Cardiac fibroblast (primary cell): Measurements from ENCODE around the gene ATP2B2.

Source experiments
- DNase-seq, 2 donors: peaks; one replicate each; pipeline versions ENCODE4 v3.0.0 to v3.0.0-alpha.2; 2010; ENCODE audit warnings: low read depth in 2 of 2
- H3K4me3 ChIP-seq, 2 donors: replicated peaks in 1 of 2; 1 replicate in 1 of 2; 2 replicates in 1 of 2; pipeline ENCODE4 v1.5.1; 2011; ENCODE audit warnings: low read depth in 2 of 2, low read length in 2 of 2, mild to moderate bottlenecking in 2 of 2, moderate library complexity in 1 of 2
- CTCF ChIP-seq: IDR thresholded peaks from one replicate; pipeline ENCODE4 v1.5.1; 2011; ENCODE audit warnings: low read depth, mild to moderate bottlenecking, low read length, inconsistent platforms

Gene ATP2B2

GRCh38 chr3:10286596-10287295 is 218.6 kb downstream of the ATP2B2 start:
- no peak overlapping the region for H3K4me3 ChIP-seq
- TF ChIP-seq CTCF: peak; percentile 47
- peak; percentile 54 to 81 for DNase-seq

GRCh38 chr3:10286133-10286524 is 219.3 kb downstream of the ATP2B2 start:
- no peak overlapping the region for H3K4me3 ChIP-seq
- TF ChIP-seq CTCF: no peak
- DNase-seq: no peak

DNA sequence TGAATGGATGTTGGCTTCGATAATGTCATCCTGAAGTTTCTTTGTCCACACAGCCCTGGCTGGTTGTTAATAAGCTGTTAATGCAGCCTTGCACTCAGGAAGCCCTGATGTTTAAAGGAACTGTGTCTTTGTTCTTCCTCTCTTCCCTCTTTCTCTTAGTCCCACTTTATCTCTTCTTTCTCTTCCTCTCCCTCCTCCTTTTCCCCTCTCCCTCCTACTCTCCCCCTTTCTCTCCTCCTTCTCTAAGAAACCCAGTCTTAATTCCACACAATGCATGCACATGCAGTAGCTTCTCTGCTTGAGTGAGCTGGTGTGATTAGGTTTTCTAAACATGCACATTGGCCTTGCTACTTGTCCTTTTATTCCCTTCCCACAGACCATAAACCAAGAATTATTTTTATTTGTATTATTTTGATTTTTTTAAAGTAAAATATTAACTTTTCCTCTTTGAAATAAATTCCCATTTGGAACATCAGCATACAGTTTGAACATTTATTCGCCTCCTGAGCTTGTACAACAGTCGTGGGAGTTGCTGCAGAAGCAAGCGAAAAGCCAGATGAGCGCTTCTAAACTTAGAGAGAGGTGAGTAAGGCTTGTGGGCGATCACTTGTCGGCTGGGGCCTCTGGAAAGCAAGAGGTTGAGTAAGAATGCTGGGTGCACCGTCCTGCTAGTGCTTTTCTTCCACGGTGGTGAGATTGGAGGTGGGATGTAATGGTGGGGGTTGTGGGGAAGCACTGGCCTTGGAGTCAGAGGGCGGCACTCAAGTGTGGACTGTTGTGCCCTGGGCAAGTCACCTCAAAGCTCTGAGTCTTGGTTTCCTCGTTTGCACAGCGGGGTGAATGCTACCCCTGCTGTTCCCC is 219.9 kb downstream of the ATP2B2 start:
- TF ChIP-seq CTCF: no peak
- no peak overlapping the region for H3K4me3 ChIP-seq
- DNase-seq: no peak

DNA sequence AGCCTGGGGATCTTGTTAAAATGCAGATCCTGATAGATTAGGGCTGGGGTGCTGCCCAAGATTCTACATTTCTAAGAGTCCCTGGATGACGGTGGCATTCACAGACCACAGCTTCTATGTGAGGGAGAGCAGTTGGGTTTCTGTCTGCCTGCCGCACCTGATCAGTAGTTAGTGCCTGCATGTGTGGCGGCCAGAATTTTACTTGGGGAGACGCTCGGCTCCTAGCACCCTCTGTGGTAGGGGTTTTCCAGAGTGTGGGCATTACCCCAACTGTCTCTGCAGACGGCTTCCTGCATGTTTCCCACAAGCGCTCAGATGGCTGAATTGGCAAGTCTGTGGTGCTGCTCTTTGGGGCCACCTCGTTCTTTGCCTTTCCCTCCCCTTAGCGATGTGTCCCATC is 220.9 kb downstream of the ATP2B2 start:
- H3K4me3 ChIP-seq: no peak overlapping the region
- no peak for DNase-seq
- no peak for TF ChIP-seq CTCF

DNA sequence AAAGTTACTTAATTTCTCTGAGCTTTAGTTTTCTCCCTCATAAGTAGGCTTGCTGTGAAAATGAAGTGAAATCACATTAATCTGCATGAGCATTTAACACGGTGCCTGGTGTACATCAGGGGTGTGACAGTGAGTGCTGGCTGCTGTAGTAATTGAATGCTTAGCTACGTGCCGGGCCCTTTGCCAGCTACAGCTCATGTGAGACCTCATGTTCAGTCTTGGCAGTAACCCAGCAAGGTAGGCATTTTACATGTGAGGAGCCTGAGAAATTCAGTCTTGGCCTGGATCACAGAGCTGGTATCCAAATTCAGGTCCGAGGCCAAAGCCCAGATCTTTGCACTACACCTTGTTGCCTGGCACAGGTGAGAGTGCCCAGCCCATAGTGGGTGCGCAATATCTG is 221.7 kb downstream of the ATP2B2 start:
- DNase-seq: no peak
- no peak for TF ChIP-seq CTCF
- H3K4me3 ChIP-seq: no peak overlapping the region

DNA sequence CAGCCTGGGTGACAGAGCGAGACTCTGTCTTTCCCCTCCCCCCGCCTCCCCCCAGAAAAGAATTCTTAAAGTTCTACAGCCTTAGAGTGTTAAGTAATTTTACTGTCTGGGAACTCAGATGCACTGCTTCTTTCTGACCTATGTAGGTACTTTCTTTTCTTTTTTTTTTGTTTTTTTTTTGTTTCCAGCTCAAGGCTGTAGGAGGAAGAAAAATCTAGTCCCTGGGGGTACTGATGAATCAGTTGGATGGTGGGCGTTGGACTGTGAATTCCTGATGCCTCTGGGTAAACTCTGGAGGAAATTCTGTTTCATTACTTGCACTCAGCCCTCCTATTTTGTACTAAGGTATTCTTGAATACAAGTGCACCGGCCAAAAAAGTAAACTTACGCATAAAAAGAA is 223.4 kb downstream of the ATP2B2 start:
- H3K4me3 ChIP-seq: no peak overlapping the region
- peak; percentile 55 to 56 for DNase-seq
- TF ChIP-seq CTCF: no peak
